HepG2 (cell line): Measurements from ENCODE around the gene TMEM74B. TPM values are rescaled to one million over a fixed set of nuclear protein-coding genes. Genes with fewer than 3 reads are reported as not detected.

Experiments used
- AHR ChIP-seq: IDR thresholded peaks from 2 replicates; pipeline ENCODE4 v1.6.1; 2018; ENCODE audit warnings: missing genetic modification reagents, missing compliant biosample characterization
- ASH2L ChIP-seq: fragments of 300-600, 200-600 bp; sonication (generic); IDR thresholded peaks from 2 replicates; pipeline ENCODE4 v1.7.0; 2017; ENCODE audit warnings: low read depth, mild to moderate bottlenecking, moderate library complexity, mixed read lengths, low read length; ENCODE audit not compliant: insufficient read length
- HNRNPLL ChIP-seq: fragments of 200-400 bp; formaldehyde crosslinking; IDR thresholded peaks from 2 replicates; pipeline ENCODE4 v1.6.1; 2017; ENCODE audit warnings: mild to moderate bottlenecking, low read depth, low read length; ENCODE audit not compliant: poor library complexity, severe bottlenecking
- KDM5B ChIP-seq: sonication (generic); formaldehyde crosslinking; IDR thresholded peaks from 2 replicates; pipeline ENCODE4 v1.4.0; 2020; ENCODE audit warnings: missing genetic modification reagents, mild to moderate bottlenecking, borderline replicate concordance
- MZF1 ChIP-seq: sonication (generic); formaldehyde crosslinking; IDR thresholded peaks from 2 replicates; pipeline ENCODE4 v1.8.1; 2023; ENCODE audit warnings: mild to moderate bottlenecking, missing genetic modification reagents, borderline replicate concordance
- RFXAP ChIP-seq: sonication (generic); formaldehyde crosslinking; IDR thresholded peaks from 2 replicates; pipeline ENCODE4 v1.4.0; 2020; ENCODE audit warnings: missing genetic modification reagents, borderline replicate concordance
- ZNF557 ChIP-seq: sonication (generic); formaldehyde crosslinking; IDR thresholded peaks from 2 replicates; pipeline ENCODE4 v1.4.0; 2020; ENCODE audit warnings: missing genetic modification reagents
- polyA plus RNA-seq, 8 experiments: library from polyadenylated mRNA; depleted of rRNA in 3 of 8; stranded (reverse) in 7 of 8; unstranded in 1 of 8; fragments of >200 nt; fragmentation: Illumina TruSeq in 4 of 8; extraction: Trizol in 4 of 8; gene quantifications; 2 replicates each; pipeline versions ENCODE4 v1.2.1 to v1.2.3, GENCODE V29; 2011 to 2016; ENCODE audit warnings: low read depth in 4 of 8, missing spikeins in 1 of 8, mixed read lengths in 1 of 8; ENCODE audit not compliant: insufficient read depth in 1 of 8
- total RNA-seq, 5 experiments: library from RNA; depleted of rRNA; stranded (reverse); fragments of >200 nt; fragmentation: Illumina TruSeq; extraction: Trizol; gene quantifications; 2 replicates each; pipeline ENCODE4 v1.2.3, GENCODE V29; 2016; ENCODE audit warnings: low read depth in 1 of 5
- TF ChIP-seq, protein P1 (sequence below): sonication (generic); formaldehyde crosslinking; IDR thresholded peaks from 2 replicates; pipeline ENCODE4 v1.4.0; 2020; ENCODE audit warnings: missing genetic modification reagents, borderline replicate concordance
- TF ChIP-seq, protein P2 (sequence below): sonication (generic); formaldehyde crosslinking; IDR thresholded peaks from 2 replicates; pipeline ENCODE4 v1.4.0; 2020; ENCODE audit warnings: missing genetic modification reagents
- TF ChIP-seq, protein P3 (sequence below): sonication (generic); formaldehyde crosslinking; IDR thresholded peaks from 2 replicates; pipeline ENCODE4 v1.8.0; 2022; ENCODE audit warnings: missing genetic modification reagents, low read depth, mild to moderate bottlenecking, borderline replicate concordance
- TF ChIP-seq, protein P4 (sequence below): IDR thresholded peaks from 2 replicates; pipeline ENCODE4 v1.6.1; 2016; ENCODE audit warnings: missing compliant biosample characterization, missing genetic modification reagents, borderline replicate concordance
- TF ChIP-seq, protein P5 (sequence below): sonication (generic); formaldehyde crosslinking; IDR thresholded peaks from 2 replicates; pipeline ENCODE4 v1.5.0; 2020; ENCODE audit warnings: missing genetic modification reagents, mild to moderate bottlenecking, borderline replicate concordance
- TF ChIP-seq, protein P6 (sequence below): sonication (generic); formaldehyde crosslinking; IDR thresholded peaks from 2 replicates; pipeline ENCODE4 v1.9.0; 2021; ENCODE audit warnings: missing genetic modification reagents, borderline replicate concordance
- TF ChIP-seq, protein P7 (sequence below): IDR thresholded peaks from 2 replicates; pipeline ENCODE4 v1.6.1; 2016; ENCODE audit warnings: missing compliant biosample characterization, missing genetic modification reagents, borderline replicate concordance

Gene TMEM74B
- total and polyA plus RNA-seq, 2 of the 13 experiments (the other 11 are each of a cell fraction or from before 2014, with no cell fraction given) = 4.7 to 18.4 TPM

DNA sequence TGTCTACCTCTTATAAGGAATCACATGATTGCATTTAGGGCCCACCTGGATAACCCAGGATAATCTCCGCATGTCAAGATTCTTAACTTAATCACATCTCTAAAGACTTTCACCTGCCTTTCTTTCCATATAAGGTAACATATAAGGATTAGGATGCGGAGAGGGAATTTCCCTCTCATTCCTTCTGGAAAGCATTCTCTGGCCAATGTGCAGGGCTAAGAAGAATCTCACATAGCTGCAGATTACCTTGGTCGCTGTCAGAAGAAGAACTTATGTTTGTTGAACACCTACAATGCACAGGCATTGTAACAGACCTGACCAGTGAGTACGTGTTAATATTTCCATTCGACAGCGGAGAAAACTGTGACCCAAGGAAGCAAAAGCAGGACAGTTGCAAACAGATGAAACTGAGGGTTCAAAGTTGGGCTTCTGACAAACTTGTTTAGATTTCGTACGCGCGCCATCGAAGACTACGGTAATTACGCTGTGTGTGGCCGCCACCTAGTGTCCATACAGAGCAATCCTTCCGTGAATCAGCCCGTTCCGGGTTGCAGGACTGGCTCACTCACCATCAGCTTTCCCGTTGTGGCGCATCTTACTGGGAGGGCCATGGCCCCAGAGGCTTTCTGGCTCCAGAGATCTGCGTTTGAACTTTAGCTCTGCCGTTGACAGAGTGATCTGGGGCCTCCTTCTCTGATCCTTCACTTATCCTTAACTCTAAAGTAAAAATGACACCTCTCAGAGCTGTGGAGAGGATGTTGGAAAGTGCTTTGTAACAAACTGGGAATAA is 28.0 kb upstream of the TMEM74B start (continued):
- TF ChIP-seq, protein P1, sequence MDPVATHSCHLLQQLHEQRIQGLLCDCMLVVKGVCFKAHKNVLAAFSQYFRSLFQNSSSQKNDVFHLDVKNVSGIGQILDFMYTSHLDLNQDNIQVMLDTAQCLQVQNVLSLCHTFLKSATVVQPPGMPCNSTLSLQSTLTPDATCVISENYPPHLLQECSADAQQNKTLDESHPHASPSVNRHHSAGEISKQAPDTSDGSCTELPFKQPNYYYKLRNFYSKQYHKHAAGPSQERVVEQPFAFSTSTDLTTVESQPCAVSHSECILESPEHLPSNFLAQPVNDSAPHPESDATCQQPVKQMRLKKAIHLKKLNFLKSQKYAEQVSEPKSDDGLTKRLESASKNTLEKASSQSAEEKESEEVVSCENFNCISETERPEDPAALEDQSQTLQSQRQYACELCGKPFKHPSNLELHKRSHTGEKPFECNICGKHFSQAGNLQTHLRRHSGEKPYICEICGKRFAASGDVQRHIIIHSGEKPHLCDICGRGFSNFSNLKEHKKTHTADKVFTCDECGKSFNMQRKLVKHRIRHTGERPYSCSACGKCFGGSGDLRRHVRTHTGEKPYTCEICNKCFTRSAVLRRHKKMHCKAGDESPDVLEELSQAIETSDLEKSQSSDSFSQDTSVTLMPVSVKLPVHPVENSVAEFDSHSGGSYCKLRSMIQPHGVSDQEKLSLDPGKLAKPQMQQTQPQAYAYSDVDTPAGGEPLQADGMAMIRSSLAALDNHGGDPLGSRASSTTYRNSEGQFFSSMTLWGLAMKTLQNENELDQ (CRISPR knock-in tag) = peak; percentile 55; the same call in 1 of the 2 replicates
- TF ChIP-seq HNRNPLL (peak; percentile 72), ASH2L (peak; percentile 59), MZF1 (0 out of 2 replicates have a peak, but pooled peaks have one; percentile 39), KDM5B (no peak), ZNF557 (CRISPR knock-in tag) (peak; percentile 63; the same call in 1 of the 2 replicates), RFXAP (CRISPR knock-in tag) (0 out of 2 replicates have a peak, but pooled peaks have one; percentile 25), AHR (CRISPR knock-in tag) (0 out of 2 replicates have a peak, but pooled peaks have one; percentile 59)
- TF ChIP-seq, protein P2, sequence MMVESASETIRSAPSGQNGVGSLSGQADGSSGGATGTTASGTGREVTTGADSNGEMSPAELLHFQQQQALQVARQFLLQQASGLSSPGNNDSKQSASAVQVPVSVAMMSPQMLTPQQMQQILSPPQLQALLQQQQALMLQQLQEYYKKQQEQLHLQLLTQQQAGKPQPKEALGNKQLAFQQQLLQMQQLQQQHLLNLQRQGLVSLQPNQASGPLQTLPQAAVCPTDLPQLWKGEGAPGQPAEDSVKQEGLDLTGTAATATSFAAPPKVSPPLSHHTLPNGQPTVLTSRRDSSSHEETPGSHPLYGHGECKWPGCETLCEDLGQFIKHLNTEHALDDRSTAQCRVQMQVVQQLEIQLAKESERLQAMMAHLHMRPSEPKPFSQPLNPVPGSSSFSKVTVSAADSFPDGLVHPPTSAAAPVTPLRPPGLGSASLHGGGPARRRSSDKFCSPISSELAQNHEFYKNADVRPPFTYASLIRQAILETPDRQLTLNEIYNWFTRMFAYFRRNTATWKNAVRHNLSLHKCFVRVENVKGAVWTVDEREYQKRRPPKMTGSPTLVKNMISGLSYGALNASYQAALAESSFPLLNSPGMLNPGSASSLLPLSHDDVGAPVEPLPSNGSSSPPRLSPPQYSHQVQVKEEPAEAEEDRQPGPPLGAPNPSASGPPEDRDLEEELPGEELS (CRISPR knock-in tag) = peak; percentile 57
- TF ChIP-seq, protein P3, sequence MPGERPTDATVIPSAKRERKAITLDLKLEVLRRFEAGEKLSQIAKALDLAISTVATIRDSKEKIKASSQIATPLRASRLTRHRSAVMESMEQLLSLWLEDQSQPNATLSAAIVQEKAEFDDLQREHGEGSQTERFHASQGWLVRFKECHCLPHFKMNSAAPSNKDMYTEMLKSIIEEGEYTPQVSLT (CRISPR knock-in tag) = 0 out of 2 replicates have a peak, but pooled peaks have one; percentile 55
- TF ChIP-seq, protein P4, sequence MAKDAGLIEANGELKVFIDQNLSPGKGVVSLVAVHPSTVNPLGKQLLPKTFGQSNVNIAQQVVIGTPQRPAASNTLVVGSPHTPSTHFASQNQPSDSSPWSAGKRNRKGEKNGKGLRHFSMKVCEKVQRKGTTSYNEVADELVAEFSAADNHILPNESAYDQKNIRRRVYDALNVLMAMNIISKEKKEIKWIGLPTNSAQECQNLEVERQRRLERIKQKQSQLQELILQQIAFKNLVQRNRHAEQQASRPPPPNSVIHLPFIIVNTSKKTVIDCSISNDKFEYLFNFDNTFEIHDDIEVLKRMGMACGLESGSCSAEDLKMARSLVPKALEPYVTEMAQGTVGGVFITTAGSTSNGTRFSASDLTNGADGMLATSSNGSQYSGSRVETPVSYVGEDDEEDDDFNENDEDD (CRISPR knock-in tag) = peak; percentile 84; the same call in 1 of the 2 replicates
- TF ChIP-seq, protein P5, sequence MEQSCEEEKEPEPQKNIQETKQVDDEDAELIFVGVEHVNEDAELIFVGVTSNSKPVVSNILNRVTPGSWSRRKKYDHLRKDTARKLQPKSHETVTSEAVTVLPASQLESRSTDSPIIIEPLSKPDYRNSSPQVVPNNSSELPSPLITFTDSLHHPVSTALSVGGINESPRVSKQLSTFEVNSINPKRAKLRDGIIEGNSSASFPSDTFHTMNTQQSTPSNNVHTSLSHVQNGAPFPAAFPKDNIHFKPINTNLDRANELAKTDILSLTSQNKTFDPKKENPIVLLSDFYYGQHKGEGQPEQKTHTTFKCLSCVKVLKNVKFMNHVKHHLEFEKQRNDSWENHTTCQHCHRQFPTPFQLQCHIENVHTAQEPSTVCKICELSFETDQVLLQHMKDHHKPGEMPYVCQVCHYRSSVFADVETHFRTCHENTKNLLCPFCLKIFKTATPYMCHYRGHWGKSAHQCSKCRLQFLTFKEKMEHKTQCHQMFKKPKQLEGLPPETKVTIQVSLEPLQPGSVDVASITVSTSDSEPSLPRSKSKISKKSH (CRISPR knock-in tag) = 0 out of 2 replicates have a peak, but pooled peaks have one; percentile 44
- TF ChIP-seq, protein P6, sequence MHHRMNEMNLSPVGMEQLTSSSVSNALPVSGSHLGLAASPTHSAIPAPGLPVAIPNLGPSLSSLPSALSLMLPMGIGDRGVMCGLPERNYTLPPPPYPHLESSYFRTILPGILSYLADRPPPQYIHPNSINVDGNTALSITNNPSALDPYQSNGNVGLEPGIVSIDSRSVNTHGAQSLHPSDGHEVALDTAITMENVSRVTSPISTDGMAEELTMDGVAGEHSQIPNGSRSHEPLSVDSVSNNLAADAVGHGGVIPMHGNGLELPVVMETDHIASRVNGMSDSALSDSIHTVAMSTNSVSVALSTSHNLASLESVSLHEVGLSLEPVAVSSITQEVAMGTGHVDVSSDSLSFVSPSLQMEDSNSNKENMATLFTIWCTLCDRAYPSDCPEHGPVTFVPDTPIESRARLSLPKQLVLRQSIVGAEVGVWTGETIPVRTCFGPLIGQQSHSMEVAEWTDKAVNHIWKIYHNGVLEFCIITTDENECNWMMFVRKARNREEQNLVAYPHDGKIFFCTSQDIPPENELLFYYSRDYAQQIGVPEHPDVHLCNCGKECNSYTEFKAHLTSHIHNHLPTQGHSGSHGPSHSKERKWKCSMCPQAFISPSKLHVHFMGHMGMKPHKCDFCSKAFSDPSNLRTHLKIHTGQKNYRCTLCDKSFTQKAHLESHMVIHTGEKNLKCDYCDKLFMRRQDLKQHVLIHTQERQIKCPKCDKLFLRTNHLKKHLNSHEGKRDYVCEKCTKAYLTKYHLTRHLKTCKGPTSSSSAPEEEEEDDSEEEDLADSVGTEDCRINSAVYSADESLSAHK = no peak
- TF ChIP-seq, protein P7, sequence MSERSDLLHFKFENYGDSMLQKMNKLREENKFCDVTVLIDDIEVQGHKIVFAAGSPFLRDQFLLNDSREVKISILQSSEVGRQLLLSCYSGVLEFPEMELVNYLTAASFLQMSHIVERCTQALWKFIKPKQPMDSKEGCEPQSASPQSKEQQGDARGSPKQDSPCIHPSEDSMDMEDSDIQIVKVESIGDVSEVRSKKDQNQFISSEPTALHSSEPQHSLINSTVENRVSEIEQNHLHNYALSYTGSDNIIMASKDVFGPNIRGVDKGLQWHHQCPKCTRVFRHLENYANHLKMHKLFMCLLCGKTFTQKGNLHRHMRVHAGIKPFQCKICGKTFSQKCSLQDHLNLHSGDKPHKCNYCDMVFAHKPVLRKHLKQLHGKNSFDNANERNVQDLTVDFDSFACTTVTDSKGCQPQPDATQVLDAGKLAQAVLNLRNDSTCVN (CRISPR knock-in tag) = 0 out of 2 replicates have a peak, but pooled peaks have one; percentile 28
